Brain microvascular endothelial cell (primary cell): ENCODE measurements around the gene OTUB2.

Experiments
- DNase-seq: peaks from one replicate; pipeline ENCODE4 v3.0.0-alpha.2; 2020
- H3K27ac ChIP-seq: fragments of 250-450 bp; sonication (Bioruptor Pico); 2 replicates; pipeline ENCODE4 v1.5.1; 2020; ENCODE audit warnings: mild to moderate bottlenecking, moderate library complexity
- H3K27me3 ChIP-seq: fragments of 250-450 bp; sonication (Bioruptor Pico); replicated peaks from 2 replicates; pipeline ENCODE4 v1.5.1; 2020; ENCODE audit warnings: mild to moderate bottlenecking
- H3K36me3 ChIP-seq: fragments of 250-450 bp; sonication (Bioruptor Pico); replicated peaks from 2 replicates; pipeline ENCODE4 v1.5.1; 2020; ENCODE audit warnings: mild to moderate bottlenecking
- H3K4me3 ChIP-seq: 2 replicates; pipeline ENCODE4 v1.5.1; 2011; ENCODE audit warnings: low read depth, mild to moderate bottlenecking, control low read depth, low read length, moderate library complexity
- in situ Hi-C: cut with HindIII; loops from 2 replicates; pipeline ENCODE4 v1.10.0; 2017; ENCODE audit warnings: low sequenced_read_pairs, low pct_ligation_motif_present
- TF ChIP-seq, protein P1 (sequence below): IDR thresholded peaks from 2 replicates; pipeline ENCODE4 v1.5.1; 2011; ENCODE audit warnings: low read depth, mild to moderate bottlenecking, moderate library complexity, low read length, control low read depth, inconsistent platforms; ENCODE audit errors: missing control alignments

OTUB2 gene

GRCh38 chr14:94018308-94018707 lies 7.8 kb upstream of the OTUB2 start:
- H3K27ac ChIP-seq = no peak overlapping the region
- in situ Hi-C loops = no loop called here
- no peaks in the 10 kb centered on the region for H3K27me3 ChIP-seq
- H3K4me3 ChIP-seq = no peak overlapping the region
- TF ChIP-seq, protein P1, sequence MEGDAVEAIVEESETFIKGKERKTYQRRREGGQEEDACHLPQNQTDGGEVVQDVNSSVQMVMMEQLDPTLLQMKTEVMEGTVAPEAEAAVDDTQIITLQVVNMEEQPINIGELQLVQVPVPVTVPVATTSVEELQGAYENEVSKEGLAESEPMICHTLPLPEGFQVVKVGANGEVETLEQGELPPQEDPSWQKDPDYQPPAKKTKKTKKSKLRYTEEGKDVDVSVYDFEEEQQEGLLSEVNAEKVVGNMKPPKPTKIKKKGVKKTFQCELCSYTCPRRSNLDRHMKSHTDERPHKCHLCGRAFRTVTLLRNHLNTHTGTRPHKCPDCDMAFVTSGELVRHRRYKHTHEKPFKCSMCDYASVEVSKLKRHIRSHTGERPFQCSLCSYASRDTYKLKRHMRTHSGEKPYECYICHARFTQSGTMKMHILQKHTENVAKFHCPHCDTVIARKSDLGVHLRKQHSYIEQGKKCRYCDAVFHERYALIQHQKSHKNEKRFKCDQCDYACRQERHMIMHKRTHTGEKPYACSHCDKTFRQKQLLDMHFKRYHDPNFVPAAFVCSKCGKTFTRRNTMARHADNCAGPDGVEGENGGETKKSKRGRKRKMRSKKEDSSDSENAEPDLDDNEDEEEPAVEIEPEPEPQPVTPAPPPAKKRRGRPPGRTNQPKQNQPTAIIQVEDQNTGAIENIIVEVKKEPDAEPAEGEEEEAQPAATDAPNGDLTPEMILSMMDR = no peak
- no peak for DNase-seq
- no peaks in the 10 kb centered on the region for H3K36me3 ChIP-seq

DNA sequence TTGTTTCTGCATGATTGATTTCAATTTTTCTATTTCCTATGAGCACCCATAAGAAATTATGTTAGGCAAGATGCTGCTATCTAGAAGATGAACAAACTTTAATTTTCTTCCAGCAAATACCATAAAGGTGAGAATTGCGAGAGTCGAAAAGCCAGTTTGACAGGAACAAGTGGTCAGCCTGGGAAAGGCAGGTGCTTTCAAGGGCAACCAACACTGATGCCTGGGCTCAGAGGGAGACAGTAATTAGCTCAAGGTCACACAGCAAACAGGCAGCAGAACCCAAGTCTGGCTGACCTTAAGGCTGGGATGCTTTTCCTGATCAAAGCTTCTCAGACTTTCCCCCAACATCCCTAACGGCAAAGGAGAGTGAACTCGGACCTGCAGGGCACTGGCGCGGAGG lies 6.8 kb upstream of the OTUB2 start:
- Histone ChIP-seq H3K27ac (no peak overlapping the region), H3K4me3 (no peak overlapping the region), H3K27me3 (no peaks in the 10 kb centered on the region), H3K36me3 (no peaks in the 10 kb centered on the region)
- no peak for DNase-seq
- in situ Hi-C loops = no loop called here
- TF ChIP-seq, protein P1 = no peak

DNA sequence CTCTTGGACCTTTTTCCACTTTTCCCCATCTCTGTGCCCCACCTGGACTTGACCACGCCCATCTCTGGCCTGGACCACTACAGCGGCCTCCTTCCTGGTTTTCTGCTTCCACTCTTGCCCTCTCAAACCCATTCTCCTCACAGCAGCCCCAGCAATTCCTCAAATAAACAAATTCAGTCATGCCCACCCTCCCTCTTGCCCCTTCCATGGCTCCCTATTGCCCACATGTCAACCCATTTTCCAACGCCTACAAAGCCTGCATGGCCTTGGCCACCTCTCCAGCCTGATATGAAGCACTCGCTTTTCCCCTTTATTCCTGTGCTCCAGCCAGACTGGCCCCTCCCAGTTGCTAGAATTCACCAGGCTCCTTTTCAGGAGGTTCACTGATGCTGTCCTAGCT lies 5.9 kb upstream of the OTUB2 start:
- Histone ChIP-seq H3K36me3 (no peaks in the 10 kb centered on the region), H3K27me3 (no peaks in the 10 kb centered on the region), H3K4me3 (no peak overlapping the region), H3K27ac (no peak overlapping the region)
- in situ Hi-C loops = no loop called here
- TF ChIP-seq, protein P1 = no peak
- no peak for DNase-seq

- no peak overlapping the region for H3K4me3 ChIP-seq
- no peak overlapping the region for H3K27ac ChIP-seq
Observed at GRCh38 chr14:94021001-94021400, 5.1 kb upstream of the OTUB2 start.

DNA sequence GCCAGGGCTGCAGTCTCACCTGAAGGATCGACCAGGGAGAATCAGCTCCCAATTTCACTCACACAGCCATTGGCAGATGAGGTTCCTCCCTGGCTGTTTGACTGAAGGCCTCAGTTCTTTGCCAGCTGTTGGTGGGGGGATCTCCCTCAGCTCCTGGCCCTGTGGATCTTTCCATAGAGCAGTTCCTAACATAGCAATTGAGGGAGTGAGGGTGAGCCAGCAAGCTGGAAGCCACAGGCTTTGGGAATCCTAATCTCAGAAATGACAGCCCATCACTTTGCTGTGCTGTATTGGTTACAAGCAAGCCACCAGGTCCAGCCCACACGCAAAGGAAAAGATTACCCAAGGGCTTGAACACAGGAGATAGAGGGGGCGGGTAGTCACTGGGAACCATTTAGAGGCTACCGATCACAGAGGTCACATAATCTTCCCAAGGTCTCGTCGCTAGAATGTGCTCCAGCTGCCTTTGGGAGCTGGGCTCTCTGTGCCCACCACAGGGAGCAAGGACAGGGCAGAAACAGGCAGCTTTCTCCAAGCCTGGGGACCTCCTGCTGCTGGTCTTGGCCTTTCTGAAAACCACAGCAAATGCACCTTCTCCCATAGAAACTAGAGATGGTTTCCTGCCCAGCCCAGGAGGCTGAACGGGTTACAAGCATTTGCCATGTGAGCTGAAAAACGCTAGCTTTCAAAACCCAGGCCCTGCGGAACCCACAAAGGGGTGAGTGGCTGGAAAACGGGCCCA lies 4.6 kb upstream of the OTUB2 start:
- no peak for DNase-seq
- Histone ChIP-seq H3K4me3 (no peak overlapping the region), H3K27me3 (no peaks in the 10 kb centered on the region), H3K27ac (no peak overlapping the region), H3K36me3 (no peaks in the 10 kb centered on the region)
- in situ Hi-C loops = no loop called here
- TF ChIP-seq, protein P1 = no peak

More at GRCh38 chr14:94021001-94021400, 5.1 kb upstream of the OTUB2 start:
- in situ Hi-C loops = no loop called here
- Histone ChIP-seq H3K27me3 (no peaks in the 10 kb centered on the region), H3K36me3 (no peaks in the 10 kb centered on the region)
- DNase-seq = peak; percentile 58
- TF ChIP-seq, protein P1 = peak; percentile 36
